ENCODE data around the gene G0S2.

- no peak for TF ChIP-seq CTCF (IDR thresholded peaks at IDR 0.05)
- no peak for TF ChIP-seq POLR2A (IDR thresholded peaks at IDR 0.05)
These were observed 48.1 kb downstream of the G0S2 start for GRCh38 chr1:209723265-209723664.

Data from prostate gland (tissue), 2 donors.